Measurements from ENCODE around the gene JKAMP. TPM values are rescaled to one million over a fixed set of nuclear protein-coding genes. Genes with fewer than 3 reads are reported as not detected.

The JKAMP gene
- total and polyA plus RNA-seq, 8 donors, result 11.7 to 120 (median 42.9) TPM

- no peaks in the 10 kb centered on the region for H3K27me3 ChIP-seq
- intact Hi-C loops (cut with DNase I; ENCODE audit: low total_unique reads), result no loop called here
- H3K27ac ChIP-seq, result no peak overlapping the region
- no peaks in the 10 kb centered on the region for H3K9me3 ChIP-seq
- TF ChIP-seq POLR2AphosphoS5 (IDR thresholded peaks at IDR 0.05), result no peak
- no peak for TF ChIP-seq EP300 (IDR thresholded peaks at IDR 0.05)
- no peak for TF ChIP-seq CTCF (IDR thresholded peaks at IDR 0.05)
- TF ChIP-seq POLR2A (IDR thresholded peaks at IDR 0.05), result no peak
- DNase-seq, result no peak
- no peaks in the 10 kb centered on the region for H3K36me3 ChIP-seq
- H3K4me3 ChIP-seq, result no peak overlapping the region
- H3K4me1 ChIP-seq, result no peaks in the 10 kb centered on the region
- 75 to 100% (median 90%) methylated on average over 1 of the region's 1 CpG for WGBS, 5 donors
Observed at GRCh38 chr14:59532419-59532818, 48.1 kb downstream of the JKAMP start.

GRCh38 chr14:59534361-59534987 lies 50.2 kb downstream of the JKAMP start:
- WGBS, 5 donors, result 59 to 80% (median 75%) methylated on average over 7 of the region's 7 CpGs
- DNase-seq, result no peak
- TF ChIP-seq CTCF (IDR thresholded peaks at IDR 0.05), result no peak
- TF ChIP-seq POLR2A (IDR thresholded peaks at IDR 0.05), result no peak
- no peak for TF ChIP-seq EP300 (IDR thresholded peaks at IDR 0.05)
- TF ChIP-seq POLR2AphosphoS5 (IDR thresholded peaks at IDR 0.05), result no peak
- H3K27ac ChIP-seq, result no peak overlapping the region
- H3K36me3 ChIP-seq, result no peaks in the 10 kb centered on the region
- no peak overlapping the region for H3K4me3 ChIP-seq
- no peaks in the 10 kb centered on the region for H3K9me3 ChIP-seq
- intact Hi-C loops (cut with DNase I; ENCODE audit: low total_unique reads), result no loop called here
- H3K27me3 ChIP-seq, result no peaks in the 10 kb centered on the region
- H3K4me1 ChIP-seq, result no peaks in the 10 kb centered on the region

GRCh38 chr14:59537476-59537875 lies 53.2 kb downstream of the JKAMP start:
- intact Hi-C loops (cut with DNase I; ENCODE audit: low total_unique reads), result no loop called here
- DNase-seq, result no peak
- WGBS, 5 donors, result 86 to 96% (median 88%) methylated on average over 1 of the region's 1 CpG
- TF ChIP-seq POLR2A (IDR thresholded peaks at IDR 0.05) (no peak), POLR2AphosphoS5 (IDR thresholded peaks at IDR 0.05) (no peak)
- H3K4me1 ChIP-seq, result no peaks in the 10 kb centered on the region
- no peak overlapping the region for H3K27ac ChIP-seq
- H3K27me3 ChIP-seq, result no peaks in the 10 kb centered on the region
- H3K36me3 ChIP-seq, result no peaks in the 10 kb centered on the region
- H3K9me3 ChIP-seq, result no peaks in the 10 kb centered on the region
- H3K4me3 ChIP-seq, result no peak overlapping the region

GRCh38 chr14:59538936-59539335 lies 54.6 kb downstream of the JKAMP start:
- TF ChIP-seq POLR2AphosphoS5 (IDR thresholded peaks at IDR 0.05), result no peak
- TF ChIP-seq EP300 (IDR thresholded peaks at IDR 0.05), result no peak
- no peak for TF ChIP-seq CTCF (IDR thresholded peaks at IDR 0.05)
- TF ChIP-seq POLR2A (IDR thresholded peaks at IDR 0.05), result no peak
- WGBS, 5 donors, result 82 to 93% (median 86%) methylated on average over 4 of the region's 4 CpGs
- no peak for DNase-seq

GRCh38 chr14:59540852-59541251 lies 56.5 kb downstream of the JKAMP start:
- Histone ChIP-seq H3K4me3 (no peak overlapping the region), H3K4me1 (no peaks in the 10 kb centered on the region), H3K27me3 (no peaks in the 10 kb centered on the region), H3K27ac (no peak overlapping the region), H3K36me3 (no peaks in the 10 kb centered on the region), H3K9me3 (no peaks in the 10 kb centered on the region)
- 21 to 48% (median 31%) methylated on average over 1 of the region's 1 CpG for WGBS, 5 donors
- intact Hi-C loops (cut with DNase I; ENCODE audit: low total_unique reads), result no loop called here
- no peak for DNase-seq
- TF ChIP-seq CTCF (IDR thresholded peaks at IDR 0.05) (no peak), EP300 (IDR thresholded peaks at IDR 0.05) (no peak), POLR2AphosphoS5 (IDR thresholded peaks at IDR 0.05) (no peak), POLR2A (IDR thresholded peaks at IDR 0.05) (no peak)

More at GRCh38 chr14:59538936-59539335, 54.6 kb downstream of the JKAMP start:
- intact Hi-C loops (cut with DNase I; ENCODE audit: low total_unique reads), result no loop called here
- no peak overlapping the region for H3K4me3 ChIP-seq
- no peaks in the 10 kb centered on the region for H3K4me1 ChIP-seq
- no peak overlapping the region for H3K27ac ChIP-seq
- H3K36me3 ChIP-seq, result no peaks in the 10 kb centered on the region
- H3K9me3 ChIP-seq, result no peaks in the 10 kb centered on the region
- H3K27me3 ChIP-seq, result no peaks in the 10 kb centered on the region

All from stomach (tissue), 9 donors.